ENCODE measurements around the gene TMEM161A.
A peak's percentile ranks its signal among the peaks of the same experiment; 100 is the strongest.
"Not testable (repeated sequence)": the region's sequence is repeated elsewhere in the genome, so short reads cannot be mapped to it uniquely, and the experiment has no call there.

The TMEM161A gene

DNA sequence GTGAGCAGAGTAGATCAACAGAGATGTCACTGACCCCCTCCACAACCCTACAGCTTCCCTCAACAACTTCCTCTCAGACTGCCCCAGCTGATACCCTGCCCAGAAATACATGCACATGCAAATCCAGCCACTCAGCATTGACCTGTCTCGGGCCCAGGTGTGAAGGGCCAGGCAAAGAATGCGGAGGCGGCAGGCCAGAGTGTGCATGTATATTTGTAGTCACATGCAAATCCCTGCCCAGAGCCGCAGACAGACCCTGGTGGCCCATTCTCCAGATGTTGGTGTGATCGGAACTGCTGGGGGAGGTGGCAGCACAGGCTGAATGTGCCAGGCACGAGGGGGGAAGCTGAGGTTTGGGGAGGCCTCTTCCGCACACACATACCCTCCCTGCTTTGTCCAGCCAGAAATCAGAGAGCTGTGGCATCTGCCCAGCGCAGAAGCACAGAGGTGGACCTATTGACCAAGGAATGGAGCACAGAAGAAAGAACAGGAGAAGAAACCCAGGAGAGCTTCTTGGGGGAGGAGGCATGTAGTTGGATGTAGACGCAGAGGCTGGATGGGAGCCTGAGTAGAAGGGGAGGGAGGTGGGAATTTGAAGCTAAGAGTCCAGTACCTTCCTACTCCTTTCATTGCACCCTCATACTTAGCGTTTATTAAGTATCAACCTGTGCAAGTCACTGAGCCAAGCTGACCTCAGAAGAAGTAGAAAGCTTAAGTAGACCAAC, 17.4 kb upstream of the TMEM161A start:
- no peak for DNase-seq (ENCODE audit: low spot score)

GRCh38 chr19:19154768-19155494, 16.7 kb upstream of the TMEM161A start:
- no peak for DNase-seq (ENCODE audit: low spot score)

GRCh38 chr19:19152668-19153384, 14.5 kb upstream of the TMEM161A start:
- DNase-seq (ENCODE audit: low spot score), result no peak

- no peak for DNase-seq (ENCODE audit: low spot score)
Measured at GRCh38 chr19:19151418-19151817, 13.1 kb upstream of the TMEM161A start.

DNA sequence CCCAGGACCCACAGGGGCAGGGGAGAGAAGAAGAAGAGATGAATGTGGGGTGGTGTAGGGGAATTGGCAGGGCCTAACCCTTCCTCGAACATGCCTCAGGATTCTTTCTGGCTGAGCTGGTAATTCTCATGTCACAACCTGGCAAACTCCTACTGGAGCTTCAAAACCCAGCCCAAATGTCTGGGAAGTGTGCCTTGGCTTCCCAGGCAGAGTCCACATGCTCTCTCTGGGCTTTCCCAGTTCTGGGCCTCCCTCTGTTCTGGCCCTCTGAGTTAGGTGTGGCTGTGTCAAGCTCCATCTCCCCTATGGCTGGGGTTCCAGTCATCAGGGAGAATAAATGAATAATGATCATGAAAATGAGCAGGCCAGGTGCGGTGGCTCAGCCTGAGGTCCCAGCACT, 11.2 kb upstream of the TMEM161A start:
- DNase-seq (ENCODE audit: low spot score), result no peak

DNA sequence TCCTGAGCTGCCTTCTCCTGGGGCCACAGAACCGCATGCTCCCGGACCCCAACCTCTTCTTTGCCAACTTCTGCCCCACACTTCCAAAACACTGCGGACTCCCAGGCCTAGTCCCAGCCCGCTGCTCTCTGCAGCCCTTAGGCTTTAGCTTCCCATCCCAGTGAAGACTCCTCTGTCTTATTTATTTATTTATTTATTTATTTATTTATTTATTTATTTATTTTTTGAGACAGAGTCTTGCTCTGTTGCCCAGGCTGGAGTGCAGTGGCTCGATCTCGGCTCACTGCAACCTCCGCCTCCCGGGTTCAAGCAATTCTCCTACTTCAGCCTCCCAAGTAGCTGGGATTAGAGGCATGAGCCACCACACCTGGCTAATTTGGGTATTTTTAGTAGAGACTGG, 10.2 kb upstream of the TMEM161A start:
- DNase-seq (ENCODE audit: low spot score), result not testable (repeated sequence)

DNA sequence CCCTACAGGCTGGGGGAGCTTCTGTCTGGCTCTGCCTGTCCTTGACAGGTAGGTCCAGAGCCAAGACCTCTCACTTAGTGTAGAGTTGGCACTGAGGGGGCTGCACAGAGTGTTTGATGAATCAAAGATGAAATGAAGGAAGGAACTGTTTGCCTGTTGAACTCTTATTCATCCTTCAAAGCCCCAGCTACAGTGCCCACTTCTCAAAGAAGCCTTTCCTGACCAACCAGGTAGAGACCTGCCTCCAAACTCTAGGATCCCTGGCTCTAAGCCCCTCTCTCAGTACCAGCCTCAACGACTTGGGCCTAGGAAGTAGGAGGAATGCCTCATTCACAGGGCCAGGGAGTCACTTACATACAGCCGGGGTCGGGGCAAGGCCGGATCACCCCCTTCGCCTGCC, 9.1 kb upstream of the TMEM161A start:
- no peak for DNase-seq (ENCODE audit: low spot score)

GRCh38 chr19:19146865-19147264, 8.6 kb upstream of the TMEM161A start:
- DNase-seq (ENCODE audit: low spot score), result no peak

DNA sequence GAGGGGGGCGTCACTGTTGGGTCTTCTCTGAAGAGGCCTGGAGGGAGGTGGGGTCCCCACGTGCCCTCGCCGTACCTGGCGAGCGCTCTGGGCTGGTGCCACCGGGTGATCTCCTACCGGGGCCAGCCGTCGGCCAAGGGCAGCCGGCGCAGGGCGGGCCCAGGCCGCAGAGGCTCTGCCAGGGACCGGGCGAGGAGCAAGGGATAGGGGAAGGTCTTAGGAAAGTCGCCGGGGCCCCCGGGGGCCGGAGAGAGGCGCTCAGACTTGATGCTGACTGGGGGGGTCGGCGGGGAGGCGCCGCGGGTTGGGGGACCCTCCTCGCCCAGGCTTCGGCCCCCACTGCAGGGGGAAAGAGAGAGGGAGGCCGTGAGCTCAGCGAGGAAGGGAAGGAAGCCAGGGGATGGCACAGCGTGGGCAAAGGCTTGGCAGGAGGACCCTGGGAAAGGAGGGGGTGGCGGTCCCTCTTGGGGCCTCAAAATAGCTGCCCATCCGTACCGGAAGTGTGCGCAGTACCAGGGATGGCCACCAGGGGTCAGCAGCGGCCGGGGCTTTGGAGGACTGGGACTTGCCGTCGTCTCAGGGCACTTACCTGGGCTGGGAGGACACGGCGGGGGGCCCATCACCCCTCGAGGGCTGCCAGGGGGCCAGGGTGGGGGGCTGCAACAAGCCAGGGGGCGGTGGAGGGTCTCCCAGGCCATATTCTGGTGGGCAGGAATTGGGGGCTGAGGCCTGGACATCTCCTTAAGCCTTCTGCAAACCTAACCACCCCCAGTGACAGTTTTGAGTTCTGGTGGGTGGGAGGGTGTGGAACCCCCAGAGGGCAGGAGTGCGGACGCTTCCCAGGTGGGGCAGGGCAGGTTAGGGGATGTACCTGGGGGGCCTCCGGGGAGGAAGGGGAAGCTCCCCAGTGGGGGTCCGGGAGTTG, 7.7 kb upstream of the TMEM161A start:
- DNase-seq (ENCODE audit: low spot score), result peak; percentile 48

GRCh38 chr19:19145281-19145680, 7.0 kb upstream of the TMEM161A start:
- DNase-seq (ENCODE audit: low spot score), result no peak

DNA sequence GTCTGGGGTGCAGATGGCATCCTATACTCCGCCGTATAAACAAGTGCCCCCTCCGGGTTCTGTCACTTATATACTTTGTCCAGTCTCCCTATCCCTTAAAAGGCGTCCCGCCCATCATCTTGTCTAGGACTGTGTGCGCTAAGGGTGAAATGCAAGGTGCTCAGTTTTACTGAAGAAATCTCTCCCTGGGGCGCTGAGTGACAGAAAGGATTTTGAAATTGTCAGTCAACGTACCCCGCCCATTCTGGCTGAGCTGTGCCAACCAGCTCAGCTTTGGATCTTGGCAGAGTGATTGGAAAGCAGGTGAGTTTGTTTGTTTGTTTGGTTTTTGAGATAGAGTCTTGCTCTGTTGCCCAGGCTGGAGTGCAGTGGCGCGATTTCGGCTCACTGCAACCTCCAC, 4.1 kb upstream of the TMEM161A start:
- DNase-seq (ENCODE audit: low spot score), result no peak

DNA sequence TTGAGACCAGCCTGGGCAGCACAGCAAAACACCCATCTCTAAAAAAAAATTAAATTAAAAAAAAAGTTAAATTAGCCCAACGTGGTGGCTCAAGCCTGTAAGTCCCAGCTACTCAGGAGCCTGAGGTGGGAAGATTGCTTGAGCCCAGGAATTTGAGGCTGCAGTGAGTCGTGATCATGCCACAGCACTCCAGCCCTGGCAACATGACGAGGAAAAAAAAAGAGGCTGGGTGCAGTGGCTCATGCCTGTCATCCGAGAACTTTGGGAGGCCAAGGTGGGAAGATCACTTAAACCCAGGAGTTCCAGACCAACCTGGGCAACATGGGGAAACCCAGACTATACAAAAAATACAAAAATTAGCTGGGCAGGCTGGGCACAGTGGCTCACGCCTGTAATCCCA, 2.2 kb upstream of the TMEM161A start:
- DNase-seq (ENCODE audit: low spot score), result no peak

DNA sequence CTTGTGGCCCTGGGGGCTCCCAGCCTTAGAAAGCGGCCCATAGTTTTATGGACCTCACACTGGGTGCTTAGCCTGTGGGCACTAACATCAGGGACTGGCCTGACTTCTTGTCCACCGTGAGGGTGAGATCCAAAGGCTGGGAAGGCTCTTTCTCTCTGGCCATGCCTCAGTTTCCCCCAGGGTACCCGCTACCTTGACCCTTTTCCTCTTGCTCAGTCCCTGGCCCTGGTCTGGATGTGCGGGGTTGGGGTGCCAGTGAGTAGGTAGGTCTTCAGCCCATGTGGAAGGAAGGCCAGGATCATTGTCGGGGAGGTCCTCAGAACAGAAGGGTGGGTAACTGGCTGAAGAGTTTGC, 1.6 kb upstream of the TMEM161A start:
- no peak for DNase-seq (ENCODE audit: low spot score)

GRCh38 chr19:19137556-19138108, 646 bp downstream of the TMEM161A start:
- no peak for DNase-seq (ENCODE audit: low spot score)

GRCh38 chr19:19135713-19136112, 2.6 kb downstream of the TMEM161A start:
- not testable (repeated sequence) for DNase-seq (ENCODE audit: low spot score)

DNA sequence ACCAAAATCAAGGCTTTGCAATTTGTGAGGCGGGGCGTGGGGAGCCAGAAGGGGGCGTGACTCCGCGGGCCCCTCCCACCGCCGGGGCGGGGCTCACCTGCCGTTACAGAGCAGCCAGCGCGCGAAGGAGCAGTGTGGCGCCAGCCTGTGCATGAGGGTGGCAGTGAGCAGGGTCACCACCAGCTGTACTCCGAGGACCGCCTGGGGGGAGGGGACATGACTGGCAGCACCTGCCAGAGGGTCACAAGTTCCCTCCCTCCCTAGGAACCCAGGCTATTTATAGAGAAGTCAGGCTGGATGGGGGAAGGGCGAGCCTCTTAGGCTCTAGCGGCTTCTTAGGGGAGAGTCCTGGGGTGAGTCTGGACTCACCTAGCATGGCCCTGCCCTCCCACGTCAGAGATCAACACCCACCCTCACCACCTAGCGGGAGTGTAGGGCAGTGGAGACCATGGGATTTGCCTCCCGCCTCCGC, 3.6 kb downstream of the TMEM161A start:
- DNase-seq (ENCODE audit: low spot score), result no peak

DNA sequence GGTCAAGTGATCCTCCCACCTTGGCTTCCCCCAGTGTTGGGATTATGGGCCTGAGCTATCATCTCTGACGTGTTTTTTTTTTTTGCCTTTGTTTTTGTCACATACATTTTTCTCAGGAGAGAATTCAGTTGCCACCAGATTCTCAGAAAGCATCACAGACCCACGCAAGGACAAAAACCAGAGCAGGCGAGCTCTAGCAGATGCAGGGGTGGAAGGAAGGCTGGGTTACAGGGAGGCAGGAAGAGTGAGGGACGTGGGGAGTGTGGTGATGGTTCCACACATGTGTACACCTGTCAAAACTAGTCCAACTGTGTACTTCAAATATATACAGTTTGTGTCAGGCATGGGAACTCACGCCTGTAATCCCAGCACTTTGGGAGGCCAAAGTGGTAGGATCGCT, 4.3 kb downstream of the TMEM161A start:
- DNase-seq (ENCODE audit: low spot score), result no peak

DNA sequence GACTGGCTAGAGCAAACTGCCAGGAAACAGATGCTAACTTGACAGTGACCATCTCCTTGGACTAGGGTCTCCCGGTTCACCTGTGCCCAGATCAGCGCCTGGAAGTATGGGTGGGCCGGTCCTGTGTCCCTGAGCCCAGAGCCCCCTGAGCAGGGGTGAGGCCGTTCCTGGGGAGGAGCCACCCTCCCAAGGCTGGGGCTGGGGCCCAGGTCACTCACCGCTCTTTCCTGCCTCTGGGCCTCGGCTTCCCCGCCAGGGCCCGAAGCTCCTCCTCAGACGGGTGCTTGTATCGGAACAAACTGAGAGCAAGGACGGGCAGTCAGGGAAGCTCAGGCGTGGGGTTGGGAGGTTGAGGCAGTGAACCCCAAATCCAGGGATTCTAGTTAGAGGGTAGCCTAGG, 5.4 kb downstream of the TMEM161A start:
- DNase-seq (ENCODE audit: low spot score), result no peak

GRCh38 chr19:19131989-19132388, 6.3 kb downstream of the TMEM161A start:
- no peak for DNase-seq (ENCODE audit: low spot score)

DNA sequence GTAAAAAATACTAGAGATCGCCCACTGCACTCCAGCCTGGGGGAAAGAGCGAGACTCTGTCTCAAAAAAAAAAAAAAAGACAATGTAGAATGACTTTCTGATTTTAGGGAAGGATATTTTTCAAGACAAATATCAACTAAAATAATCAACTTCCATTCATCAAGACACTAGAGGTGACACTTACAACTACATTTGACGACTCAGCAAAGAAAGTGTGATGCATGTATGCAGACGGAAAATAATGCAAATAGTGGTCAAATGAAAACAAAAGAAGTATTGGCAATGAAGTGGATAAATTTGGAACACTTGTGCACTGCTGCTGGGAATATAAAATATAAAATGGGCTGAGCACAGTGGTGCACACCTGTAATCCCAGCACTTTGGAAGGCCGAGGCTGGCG, 12.2 kb downstream of the TMEM161A start:
- no peak for DNase-seq (ENCODE audit: low spot score)

- DNase-seq (ENCODE audit: low spot score), result no peak
Measured at GRCh38 chr19:19123386-19123785, 14.9 kb downstream of the TMEM161A start.

- DNase-seq (ENCODE audit: low spot score), result no peak
Measured at GRCh38 chr19:19122902-19123301, 15.4 kb downstream of the TMEM161A start.

All from LoVo (cell line).